HEK293 (cell line): ENCODE measurements around the gene P2RY11.

Experiments
- BCL11B ChIP-seq: fragments of 450-650 bp; formaldehyde crosslinking; IDR thresholded peaks from 2 replicates; pipeline ENCODE4 v1.5.1; 2016; ENCODE audit warnings: low read depth, missing biosample characterization, missing genetic modification characterization
- FEZF1 ChIP-seq: fragments of 450-650 bp; formaldehyde crosslinking; IDR thresholded peaks from 2 replicates; pipeline ENCODE4 v1.5.1; 2016; ENCODE audit warnings: missing biosample characterization, missing genetic modification characterization
- HIC1 ChIP-seq: fragments of 450-650 bp; formaldehyde crosslinking; IDR thresholded peaks from 2 replicates; pipeline ENCODE4 v1.5.1; 2016; ENCODE audit warnings: missing biosample characterization, missing genetic modification characterization
- HOXD13 ChIP-seq: sonication (generic); formaldehyde crosslinking; IDR thresholded peaks from 2 replicates; pipeline ENCODE4 v1.8.0; 2022; ENCODE audit warnings: missing genetic modification reagents, borderline replicate concordance
- SP2 ChIP-seq: fragments of 450-650 bp; formaldehyde crosslinking; IDR thresholded peaks from 2 replicates; pipeline ENCODE4 v1.5.1; 2016; ENCODE audit warnings: missing biosample characterization, missing genetic modification characterization
- ZBTB10 ChIP-seq: fragments of 450-650 bp; formaldehyde crosslinking; IDR thresholded peaks from 2 replicates; pipeline ENCODE4 v1.5.1; 2016; ENCODE audit warnings: missing biosample characterization, missing genetic modification characterization
- ZBTB20 ChIP-seq: fragments of 450-650 bp; formaldehyde crosslinking; IDR thresholded peaks from 2 replicates; pipeline ENCODE4 v1.5.1; 2016; ENCODE audit warnings: missing biosample characterization, missing genetic modification characterization
- ZBTB44 ChIP-seq: fragments of 450-650 bp; IDR thresholded peaks from 2 replicates; pipeline ENCODE4 v1.5.1; 2018; ENCODE audit warnings: missing biosample characterization, mild to moderate bottlenecking, missing genetic modification characterization
- ZBTB6 ChIP-seq: fragments of 450-650 bp; formaldehyde crosslinking; IDR thresholded peaks from 2 replicates; pipeline ENCODE4 v1.5.1; 2017; ENCODE audit warnings: missing biosample characterization, missing genetic modification characterization
- ZBTB8A ChIP-seq: fragments of 450-650 bp; formaldehyde crosslinking; IDR thresholded peaks from 2 replicates; pipeline ENCODE4 v1.5.1; 2016; ENCODE audit warnings: missing biosample characterization, missing genetic modification characterization
- ZFP37 ChIP-seq: fragments of 450-650 bp; formaldehyde crosslinking; IDR thresholded peaks from 2 replicates; pipeline ENCODE4 v1.5.1; 2016; ENCODE audit warnings: missing biosample characterization, missing genetic modification characterization
- ZNF157 ChIP-seq: fragments of 450-650 bp; formaldehyde crosslinking; IDR thresholded peaks from 2 replicates; pipeline ENCODE4 v1.5.1; 2016; ENCODE audit warnings: missing biosample characterization, missing genetic modification characterization
- ZNF214 ChIP-seq: fragments of 450-650 bp; formaldehyde crosslinking; IDR thresholded peaks from 2 replicates; pipeline ENCODE4 v1.5.1; 2017; ENCODE audit warnings: missing biosample characterization, mild to moderate bottlenecking, missing genetic modification characterization, borderline replicate concordance
- ZNF24 ChIP-seq: fragments of 450-650 bp; formaldehyde crosslinking; IDR thresholded peaks from 2 replicates; pipeline ENCODE4 v1.5.1; 2016; ENCODE audit warnings: missing biosample characterization, missing genetic modification characterization
- ZNF335 ChIP-seq: fragments of 450-650 bp; formaldehyde crosslinking; conservative IDR thresholded peaks from 2 replicates; pipeline ENCODE4 v1.5.1; 2016; ENCODE audit warnings: missing biosample characterization, missing genetic modification characterization
- ZNF350 ChIP-seq: fragments of 450-650 bp; formaldehyde crosslinking; IDR thresholded peaks from 2 replicates; pipeline ENCODE4 v1.5.0; 2017; ENCODE audit warnings: missing biosample characterization, mild to moderate bottlenecking, missing genetic modification characterization
- ZNF404 ChIP-seq: fragments of 450-650 bp; formaldehyde crosslinking; IDR thresholded peaks from 2 replicates; pipeline ENCODE4 v1.5.1; 2017; ENCODE audit warnings: missing biosample characterization, missing genetic modification characterization
- ZNF423 ChIP-seq: fragments of 450-650 bp; formaldehyde crosslinking; IDR thresholded peaks from 2 replicates; pipeline ENCODE4 v1.5.1; 2016; ENCODE audit warnings: missing biosample characterization, missing genetic modification characterization
- ZNF510 ChIP-seq: fragments of 450-650 bp; formaldehyde crosslinking; IDR thresholded peaks from 2 replicates; pipeline ENCODE4 v1.5.1; 2018; ENCODE audit warnings: mild to moderate bottlenecking, missing genetic modification characterization, missing biosample characterization; ENCODE audit not compliant: insufficient replicate concordance
- ZNF596 ChIP-seq: fragments of 450-650 bp; IDR thresholded peaks from 2 replicates; pipeline ENCODE4 v1.5.0; 2018; ENCODE audit warnings: missing biosample characterization, mild to moderate bottlenecking, missing genetic modification characterization, moderate library complexity
- ZNF600 ChIP-seq: fragments of 450-650 bp; formaldehyde crosslinking; IDR thresholded peaks from 2 replicates; pipeline ENCODE4 v1.5.1; 2016; ENCODE audit warnings: missing biosample characterization, missing genetic modification characterization
- ZNF701 ChIP-seq: fragments of 450-650 bp; formaldehyde crosslinking; IDR thresholded peaks from 2 replicates; pipeline ENCODE4 v1.5.1; 2016; ENCODE audit warnings: missing biosample characterization, missing genetic modification characterization
- ZNF76 ChIP-seq: fragments of 450-650 bp; formaldehyde crosslinking; IDR thresholded peaks from 2 replicates; pipeline ENCODE4; 2016; ENCODE audit warnings: low read depth, missing biosample characterization, missing genetic modification characterization, borderline replicate concordance
- ZNF785 ChIP-seq: fragments of 450-650 bp; formaldehyde crosslinking; IDR thresholded peaks from 2 replicates; pipeline ENCODE4 v1.5.1; 2016; ENCODE audit warnings: missing biosample characterization, missing genetic modification characterization
- ZNF830 ChIP-seq: fragments of 450-650 bp; IDR thresholded peaks from 2 replicates; pipeline ENCODE4 v1.5.0; 2018; ENCODE audit warnings: missing biosample characterization, missing genetic modification characterization, low read depth, mild to moderate bottlenecking, moderate library complexity
- TF ChIP-seq, protein P1 (sequence below): fragments of 450-650 bp; formaldehyde crosslinking; IDR thresholded peaks from 2 replicates; pipeline ENCODE4 v1.5.1; 2016; ENCODE audit warnings: missing biosample characterization, missing genetic modification characterization
- TF ChIP-seq, protein P2 (sequence below): fragments of 450-650 bp; formaldehyde crosslinking; IDR thresholded peaks from 2 replicates; pipeline ENCODE4 v1.5.1; 2017; ENCODE audit warnings: missing biosample characterization, missing genetic modification characterization

P2RY11 gene

DNA sequence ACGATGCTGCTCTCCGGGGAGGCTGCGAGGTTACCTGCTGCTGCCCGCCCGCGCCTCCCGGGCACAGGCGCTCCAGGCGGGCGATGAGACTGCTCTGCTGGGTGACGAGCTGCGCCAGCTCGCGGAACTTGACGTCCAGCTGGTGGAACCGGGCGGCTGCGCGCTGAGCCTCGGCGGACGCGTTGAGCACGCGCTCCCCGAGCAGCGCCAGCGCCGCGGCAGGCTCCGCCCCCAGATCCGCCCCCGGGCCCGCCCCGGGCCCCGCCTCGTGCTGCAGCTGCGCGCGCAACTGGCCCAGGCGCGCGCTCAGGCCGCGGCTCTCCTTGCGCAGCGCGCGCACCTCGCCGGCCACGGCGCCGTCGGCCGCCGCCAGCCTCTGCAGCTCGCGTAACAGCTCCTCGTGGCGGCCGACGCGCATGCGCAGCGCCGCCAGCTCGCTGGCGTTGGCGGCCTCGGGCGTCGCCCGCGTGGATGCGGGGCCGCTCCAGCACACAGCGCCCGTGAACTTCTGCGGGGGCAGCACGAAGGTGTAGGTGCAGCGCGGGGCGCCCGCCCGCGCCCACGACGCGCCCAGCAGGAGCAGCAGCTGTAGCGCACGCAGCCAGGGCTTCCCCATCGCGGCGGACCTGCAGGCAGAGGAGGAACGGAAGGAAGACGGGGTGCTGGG, 15.4 kb upstream of the P2RY11 start (continued):
- TF ChIP-seq, protein P1, sequence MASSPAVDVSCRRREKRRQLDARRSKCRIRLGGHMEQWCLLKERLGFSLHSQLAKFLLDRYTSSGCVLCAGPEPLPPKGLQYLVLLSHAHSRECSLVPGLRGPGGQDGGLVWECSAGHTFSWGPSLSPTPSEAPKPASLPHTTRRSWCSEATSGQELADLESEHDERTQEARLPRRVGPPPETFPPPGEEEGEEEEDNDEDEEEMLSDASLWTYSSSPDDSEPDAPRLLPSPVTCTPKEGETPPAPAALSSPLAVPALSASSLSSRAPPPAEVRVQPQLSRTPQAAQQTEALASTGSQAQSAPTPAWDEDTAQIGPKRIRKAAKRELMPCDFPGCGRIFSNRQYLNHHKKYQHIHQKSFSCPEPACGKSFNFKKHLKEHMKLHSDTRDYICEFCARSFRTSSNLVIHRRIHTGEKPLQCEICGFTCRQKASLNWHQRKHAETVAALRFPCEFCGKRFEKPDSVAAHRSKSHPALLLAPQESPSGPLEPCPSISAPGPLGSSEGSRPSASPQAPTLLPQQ (tag by site-specific recombination) = peak; percentile 80
- no peak for TF ChIP-seq ZNF404 (tag by site-specific recombination)
- no peak for TF ChIP-seq ZFP37 (tag by site-specific recombination)
- TF ChIP-seq ZNF596 (tag by site-specific recombination) = peak; percentile 40; the same call in 1 of the 2 replicates
- TF ChIP-seq HOXD13 (CRISPR knock-in tag) = no peak
- no peak for TF ChIP-seq ZNF701 (tag by site-specific recombination)
- TF ChIP-seq, protein P2, sequence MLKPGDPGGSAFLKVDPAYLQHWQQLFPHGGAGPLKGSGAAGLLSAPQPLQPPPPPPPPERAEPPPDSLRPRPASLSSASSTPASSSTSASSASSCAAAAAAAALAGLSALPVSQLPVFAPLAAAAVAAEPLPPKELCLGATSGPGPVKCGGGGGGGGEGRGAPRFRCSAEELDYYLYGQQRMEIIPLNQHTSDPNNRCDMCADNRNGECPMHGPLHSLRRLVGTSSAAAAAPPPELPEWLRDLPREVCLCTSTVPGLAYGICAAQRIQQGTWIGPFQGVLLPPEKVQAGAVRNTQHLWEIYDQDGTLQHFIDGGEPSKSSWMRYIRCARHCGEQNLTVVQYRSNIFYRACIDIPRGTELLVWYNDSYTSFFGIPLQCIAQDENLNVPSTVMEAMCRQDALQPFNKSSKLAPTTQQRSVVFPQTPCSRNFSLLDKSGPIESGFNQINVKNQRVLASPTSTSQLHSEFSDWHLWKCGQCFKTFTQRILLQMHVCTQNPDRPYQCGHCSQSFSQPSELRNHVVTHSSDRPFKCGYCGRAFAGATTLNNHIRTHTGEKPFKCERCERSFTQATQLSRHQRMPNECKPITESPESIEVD (tag by site-specific recombination) = no peak
- TF ChIP-seq ZNF214 (tag by site-specific recombination) = no peak
- no peak for TF ChIP-seq ZBTB10 (tag by site-specific recombination)
- no peak for TF ChIP-seq ZNF510 (tag by site-specific recombination)
- TF ChIP-seq ZNF830 (tag by site-specific recombination) = no peak
- no peak for TF ChIP-seq ZNF157 (tag by site-specific recombination)
- no peak; the same call in 1 of the 2 replicates for TF ChIP-seq ZNF335 (tag by site-specific recombination)
- no peak for TF ChIP-seq ZNF350 (tag by site-specific recombination)
- 0 out of 2 replicates have a peak, but pooled peaks have one; percentile 12 for TF ChIP-seq ZBTB44
- peak; percentile 34; the same call in 1 of the 2 replicates for TF ChIP-seq ZNF600 (tag by site-specific recombination)
- TF ChIP-seq ZBTB20 (tag by site-specific recombination) = peak; percentile 41; the same call in 1 of the 2 replicates
- no peak for TF ChIP-seq ZBTB6 (tag by site-specific recombination)
- 0 out of 2 replicates have a peak, but pooled peaks have one; percentile 67 for TF ChIP-seq ZNF785 (tag by site-specific recombination)
- no peak; the same call in 1 of the 2 replicates for TF ChIP-seq ZNF423
- no peak for TF ChIP-seq FEZF1 (tag by site-specific recombination)
- TF ChIP-seq ZNF76 (tag by site-specific recombination) = no peak
- no peak for TF ChIP-seq BCL11B (tag by site-specific recombination)
- peak; percentile 51 for TF ChIP-seq ZBTB8A (tag by site-specific recombination)
- TF ChIP-seq HIC1 (tag by site-specific recombination) = peak; percentile 47; the same call in 1 of the 2 replicates
- peak; percentile 28 for TF ChIP-seq SP2 (tag by site-specific recombination)
- no peak for TF ChIP-seq ZNF24 (tag by site-specific recombination)
